ENCODE results near the gene ZNF267.
"Not testable (repeated sequence)": the region's sequence is repeated elsewhere in the genome, so short reads cannot be mapped to it uniquely, and the experiment has no call there.

ZNF267 gene

DNA sequence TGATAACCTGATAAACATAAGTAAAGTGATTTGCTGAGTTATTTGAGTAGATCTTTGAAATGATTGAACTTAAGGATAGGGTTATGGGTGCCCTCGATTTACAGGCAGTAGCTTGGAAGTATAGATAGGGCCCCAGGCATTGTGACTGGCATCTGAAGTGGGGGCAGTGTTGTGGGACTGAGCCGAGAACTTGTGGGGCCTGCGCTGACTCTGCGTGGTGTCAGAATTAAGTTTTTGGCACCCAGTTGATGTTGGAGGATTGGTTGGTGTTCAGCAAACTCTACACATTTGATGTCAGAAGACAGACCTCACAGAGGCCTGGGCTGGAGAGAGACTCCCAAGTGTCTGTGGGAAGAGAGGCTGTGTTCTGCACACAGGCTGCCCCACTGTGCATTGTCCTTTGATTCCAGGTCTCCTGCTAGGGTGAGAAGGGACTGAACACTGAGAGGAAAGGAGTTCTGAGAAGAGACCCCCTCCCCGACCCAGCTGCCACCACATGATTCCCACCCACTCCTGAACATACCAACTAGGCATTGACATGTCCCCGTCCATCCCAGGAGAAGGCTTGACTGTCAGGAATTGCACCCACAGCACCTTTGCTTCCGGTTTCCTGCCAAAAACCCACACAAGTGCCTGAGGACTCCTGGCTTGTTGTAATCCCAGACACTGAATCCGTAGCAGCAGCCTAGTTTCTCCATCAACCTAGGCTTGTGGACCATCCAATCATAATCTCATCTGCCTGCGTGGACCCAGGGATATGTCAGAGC, 4.5 kb downstream of the ZNF267 start:
- no peak for DNase-seq (ENCODE audit: low spot score)

DNA sequence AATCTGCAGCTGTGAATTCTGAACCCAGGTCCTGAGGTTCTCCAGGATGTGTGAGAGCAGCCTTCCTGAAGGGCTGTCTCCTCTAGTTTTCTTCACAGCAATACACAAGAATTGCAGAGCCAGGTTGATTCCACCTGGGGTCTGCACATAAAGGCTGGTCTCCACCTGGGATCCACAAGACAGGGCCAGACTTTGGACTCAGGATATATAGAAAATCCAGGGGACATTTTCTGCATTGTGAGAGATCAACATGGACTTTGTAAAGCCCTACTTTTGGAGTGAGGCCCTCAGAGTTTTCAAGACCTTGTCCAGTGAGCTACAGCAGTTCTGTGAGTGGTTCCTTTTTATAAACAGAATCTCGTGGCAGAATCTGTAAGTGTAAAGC, 6.3 kb downstream of the ZNF267 start:
- no peak for DNase-seq (ENCODE audit: low spot score)

GRCh38 chr16:31880322-31880979, 6.8 kb downstream of the ZNF267 start:
- DNase-seq (ENCODE audit: low spot score), result no peak

DNA sequence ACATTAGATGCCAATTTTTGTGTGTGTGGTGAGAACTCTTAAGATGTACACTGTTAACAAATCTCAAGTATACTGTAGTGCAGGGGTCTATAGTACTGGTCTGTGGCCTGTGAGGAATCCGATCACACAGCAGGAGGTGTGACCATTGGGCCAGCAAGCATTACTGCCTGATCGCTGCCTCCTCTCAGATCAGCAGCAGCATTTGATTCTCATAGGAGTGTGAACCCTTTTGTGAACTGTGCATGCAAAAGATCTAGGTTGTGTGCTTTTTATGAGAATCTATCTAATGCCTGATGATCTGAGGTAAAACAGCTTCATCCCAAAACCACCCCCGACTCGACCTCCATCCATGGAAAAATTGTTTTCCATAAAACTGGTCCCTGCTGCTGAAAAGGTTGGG, 12.6 kb downstream of the ZNF267 start:
- no peak for DNase-seq (ENCODE audit: low spot score)

- no peak for DNase-seq (ENCODE audit: low spot score)
Observed at GRCh38 chr16:31888735-31889134, 15.1 kb downstream of the ZNF267 start.

GRCh38 chr16:31892111-31892510, 18.5 kb downstream of the ZNF267 start:
- DNase-seq (ENCODE audit: low spot score), result not testable (repeated sequence)

GRCh38 chr16:31893824-31894223, 20.2 kb downstream of the ZNF267 start:
- DNase-seq (ENCODE audit: low spot score), result no peak

GRCh38 chr16:31897283-31897682, 23.7 kb downstream of the ZNF267 start:
- DNase-seq (ENCODE audit: low spot score), result no peak

- DNase-seq (ENCODE audit: low spot score), result no peak
Observed at GRCh38 chr16:31899505-31899904, 25.9 kb downstream of the ZNF267 start.

- not testable (repeated sequence) for DNase-seq (ENCODE audit: low spot score)
Observed at GRCh38 chr16:31904571-31904970, 31.0 kb downstream of the ZNF267 start.

DNA sequence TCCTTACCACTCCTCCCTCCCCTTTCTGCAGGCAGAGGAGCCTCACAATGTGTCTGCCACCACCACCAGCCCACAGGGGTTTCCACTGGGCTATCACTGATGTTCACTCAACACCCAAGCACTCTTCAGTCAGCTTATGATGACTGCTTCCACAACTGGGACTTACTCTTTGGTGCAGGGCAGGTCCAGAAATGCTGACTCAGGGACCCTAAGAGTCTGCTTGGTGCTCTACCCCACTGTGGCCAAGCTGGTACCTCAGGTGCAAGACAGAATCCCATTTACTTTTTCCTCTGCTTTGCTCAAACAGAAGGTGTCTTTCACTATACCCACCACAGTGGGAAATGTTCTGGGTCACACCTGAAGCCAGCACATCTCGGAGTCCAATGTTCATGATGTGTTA, 40.1 kb downstream of the ZNF267 start:
- no peak for DNase-seq (ENCODE audit: low spot score)

DNA sequence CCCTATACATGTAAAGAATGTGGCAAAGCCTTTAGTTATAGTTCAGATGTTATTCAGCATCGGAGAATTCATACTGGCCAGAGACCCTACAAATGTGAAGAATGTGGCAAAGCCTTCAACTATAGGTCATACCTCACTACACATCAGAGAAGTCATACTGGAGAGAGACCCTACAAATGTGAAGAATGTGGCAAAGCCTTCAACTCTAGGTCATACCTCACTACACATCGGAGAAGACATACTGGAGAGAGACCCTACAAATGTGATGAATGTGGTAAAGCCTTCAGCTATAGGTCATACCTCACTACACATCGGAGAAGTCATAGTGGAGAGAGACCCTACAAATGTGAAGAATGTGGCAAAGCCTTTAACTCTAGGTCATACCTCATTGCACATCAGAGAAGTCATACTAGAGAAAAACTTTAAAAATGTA, 42.5 kb downstream of the ZNF267 start:
- no peak for DNase-seq (ENCODE audit: low spot score)

DNA sequence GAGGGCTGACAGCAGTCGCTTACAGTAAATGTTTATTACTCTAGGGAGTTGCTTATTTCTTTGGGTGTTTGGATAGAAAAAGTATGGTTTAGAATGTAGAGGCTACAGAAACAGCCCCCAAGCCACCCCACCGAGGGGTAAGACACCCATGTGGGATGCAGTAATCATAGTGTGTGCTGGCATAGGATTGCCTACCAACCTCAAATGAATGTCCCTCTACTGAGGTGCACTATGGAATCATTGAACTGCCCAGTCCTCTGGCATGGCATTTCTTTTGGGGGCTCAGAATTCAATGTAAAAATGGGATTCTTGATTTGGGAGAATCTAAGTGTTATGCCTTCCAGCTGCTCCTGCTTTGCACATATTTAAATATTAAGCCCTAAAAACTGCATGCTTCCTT, 46.8 kb downstream of the ZNF267 start:
- no peak for DNase-seq (ENCODE audit: low spot score)

DNA sequence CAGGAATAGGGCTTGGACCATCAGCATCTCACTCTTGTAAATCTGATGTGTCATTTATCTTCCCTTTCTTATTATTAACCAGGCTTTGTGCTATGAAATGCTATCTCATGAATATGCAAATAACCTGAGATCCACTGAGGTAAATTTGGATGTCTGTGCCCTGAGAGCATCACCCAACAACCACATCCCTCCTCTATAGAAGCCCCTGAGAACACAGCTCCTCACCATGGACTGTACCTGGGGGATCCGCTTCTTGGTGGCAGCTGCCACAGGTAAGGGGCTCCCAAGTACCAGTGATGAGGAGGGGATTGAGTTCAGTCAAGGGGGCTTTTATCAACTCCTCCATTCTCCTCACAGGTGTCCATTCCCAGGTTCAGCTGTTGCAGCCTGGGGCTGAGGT, 78.2 kb downstream of the ZNF267 start:
- not testable (repeated sequence) for DNase-seq (ENCODE audit: low spot score)

DNA sequence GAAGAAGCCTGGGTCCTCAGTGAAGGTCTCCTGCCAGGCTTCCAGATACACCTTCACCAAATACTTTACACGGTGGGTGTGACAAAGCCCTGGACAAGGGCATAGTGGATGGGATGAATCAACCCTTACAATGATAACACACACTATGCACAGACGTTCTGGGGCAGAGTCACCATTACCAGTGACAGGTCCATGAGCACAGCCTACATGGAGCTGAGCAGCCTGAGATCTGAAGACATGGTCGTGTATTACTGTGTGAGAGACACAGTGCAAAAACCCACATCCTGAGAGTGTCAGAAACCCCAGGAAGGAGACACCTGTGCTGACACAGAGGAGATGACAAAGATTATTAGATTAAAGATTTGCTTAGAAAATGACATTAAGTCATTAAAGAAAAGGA, 78.6 kb downstream of the ZNF267 start:
- not testable (repeated sequence) for DNase-seq (ENCODE audit: low spot score)

DNA sequence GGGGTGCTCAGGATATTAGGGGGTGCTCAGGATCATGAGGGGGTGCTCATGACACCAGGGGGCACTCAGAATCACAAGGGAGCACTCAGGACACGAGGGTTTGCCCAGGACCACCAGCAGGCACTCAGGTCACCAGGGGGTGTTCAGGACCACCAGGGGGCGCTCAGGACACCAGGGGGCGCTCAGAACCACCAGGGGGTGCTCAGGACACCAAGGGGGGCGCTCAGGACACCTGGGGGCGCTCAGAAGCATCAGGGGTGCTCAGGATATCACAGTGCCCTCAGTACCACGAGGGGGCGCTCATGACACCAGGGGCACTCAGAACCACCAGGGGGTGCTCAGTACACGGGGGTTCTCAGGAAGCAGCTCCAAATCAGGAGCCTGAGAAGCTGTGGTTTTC, 82.6 kb downstream of the ZNF267 start:
- DNase-seq (ENCODE audit: low spot score), result not testable (repeated sequence)

DNA sequence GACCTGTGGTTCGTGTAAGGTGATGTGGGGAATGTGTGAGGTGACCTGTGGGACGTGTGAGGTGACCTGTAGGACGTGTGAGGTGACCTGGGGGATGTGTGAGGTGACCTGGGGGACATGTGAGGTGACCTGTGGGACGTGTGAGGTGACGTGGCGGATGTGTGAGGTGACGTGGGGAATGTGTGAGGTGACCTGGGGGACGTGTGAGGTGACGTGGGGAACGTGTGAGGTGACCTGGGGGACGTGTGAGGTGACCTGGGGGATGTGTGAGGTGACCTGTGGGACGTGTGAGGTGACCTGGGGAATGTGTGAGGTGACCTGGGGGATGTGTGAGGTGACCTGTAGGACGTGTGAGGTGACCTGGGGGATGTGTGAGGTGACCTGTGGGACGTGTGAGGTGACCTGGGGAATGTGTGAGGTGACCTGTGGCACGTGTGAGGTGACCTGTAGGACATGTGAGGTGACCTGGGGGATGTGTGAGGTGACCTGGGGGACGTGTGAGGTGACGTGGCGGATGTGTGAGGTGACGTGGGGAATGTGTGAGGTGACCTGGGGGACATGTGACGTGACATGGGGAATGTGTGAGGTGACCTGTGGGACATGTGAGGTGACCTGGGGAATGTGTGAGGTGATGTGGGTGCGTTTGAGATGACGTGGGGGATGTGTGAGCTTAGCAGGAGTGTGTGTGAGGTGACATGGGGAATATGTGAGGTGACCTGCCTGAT, 86.7 kb downstream of the ZNF267 start:
- DNase-seq (ENCODE audit: low spot score), result not testable (repeated sequence)

Small RNAs within 50 kb of the gene (small RNA-seq; reads per million reads assigned to genes)
- gene AC034105.2 (0 reads per million in 2 experiments), gene AC034105.4 (0 reads per million in 2 experiments)

All from SK-N-DZ (cell line).